K562 (cell line): ENCODE data around the gene CABP4. TPM values are rescaled to one million over a fixed set of nuclear protein-coding genes. Genes with fewer than 3 reads are reported as not detected.

Experiments used
- ATAC-seq: fragments of 200-7000 bp; cut with Tn5 transposase; 3 replicates; pipeline ENCODE4 v1.9.1; 2020; ENCODE audit warnings: moderate library complexity
- BruUV-seq: library from RNA; stranded (reverse); fragments of 400-500 nt; replicated peaks from 2 replicates; lab custom pipeline; 2021; lab: Mats Ljungman, UMichigan
- CTCF ChIA-PET: fragments of 300-600 bp; formaldehyde crosslinking; extraction: SDS; loops from one replicate; lab custom pipeline; 2021; ENCODE audit warnings: low intra/inter-chr PET ratio; lab: Yijun Ruan, JAX
- POLR2A ChIA-PET: fragments of 300-600, 350-650 bp; sonication (Branson Sonifier 250); formaldehyde crosslinking; extraction: SDS; loops from one replicate; lab custom pipeline; 2021; ENCODE audit warnings: antibody characterized with exemption, inconsistent platforms; lab: Yijun Ruan, JAX
- DNase-seq, 4 experiments: peaks; one replicate each; pipeline versions ENCODE4 v3.0.0 to v3.0.0-alpha.2; 2011 to 2018; ENCODE audit warnings: low spot score in 3 of 4, mixed read lengths in 3 of 4; ENCODE audit errors: extremely low read depth in 1 of 4
- FAIRE-seq: peaks from 2 replicates; lab custom pipeline; 2011; peaks lifted over from hg19 to GRCh38; lab: Jason Lieb, UNC
- H2AFZ ChIP-seq: 2 replicates; pipeline ENCODE4 v1.6.0; 2011; ENCODE audit warnings: low read depth, low read length, control low read depth, inconsistent platforms
- H3K27ac ChIP-seq: fragments of 200-600 bp; 3 replicates; pipeline ENCODE4 v1.8.0; 2011; ENCODE audit warnings: low read depth, mild to moderate bottlenecking, control low read depth, inconsistent platforms, low read length, moderate library complexity, mixed read lengths; ENCODE audit errors: extremely low read depth
- H3K27me3 ChIP-seq, 2 experiments: fragments of 300-600 bp in 1 of 2; 2 replicates in 1 of 2; 3 replicates in 1 of 2; pipeline versions ENCODE4 v1.6.0 to v1.8.0; 2011; ENCODE audit warnings: inconsistent platforms in 2 of 2, low read length in 2 of 2, mild to moderate bottlenecking in 1 of 2, mixed read lengths in 1 of 2, moderate library complexity in 1 of 2; ENCODE audit not compliant: control insufficient read depth in 2 of 2, insufficient read depth in 2 of 2
- H3K36me3 ChIP-seq: fragments of 300-600 bp; 3 replicates; pipeline ENCODE4 v1.8.0; 2011; ENCODE audit warnings: mild to moderate bottlenecking, low read length, inconsistent platforms; ENCODE audit not compliant: control insufficient read depth, insufficient read depth
- H3K4me1 ChIP-seq, 2 experiments: fragments of 200-600 bp in 1 of 2; replicated peaks in 1 of 2; 2 replicates in 1 of 2; 3 replicates in 1 of 2; pipeline versions ENCODE4 v1.5.1 to v1.8.0; 2011; ENCODE audit warnings: inconsistent platforms in 2 of 2, low read length in 2 of 2, mild to moderate bottlenecking in 1 of 2, mixed read lengths in 1 of 2, moderate library complexity in 1 of 2; ENCODE audit not compliant: control insufficient read depth in 2 of 2, insufficient read depth in 2 of 2
- H3K4me2 ChIP-seq: 2 replicates; pipeline ENCODE4 v1.6.1; 2011; ENCODE audit warnings: low read length, control low read depth, inconsistent platforms, mixed read lengths; ENCODE audit not compliant: insufficient read depth
- H3K4me3 ChIP-seq: fragments of 200-600 bp; sonication (generic), shearing (Covaris generic); 2 replicates; pipeline ENCODE4 v1.5.1; 2016; ENCODE audit warnings: control low read depth, inconsistent platforms
- H3K79me2 ChIP-seq: fragments of 200-600 bp; 3 replicates; pipeline ENCODE4 v1.8.0; 2011; ENCODE audit warnings: low read length, inconsistent platforms; ENCODE audit not compliant: control insufficient read depth, insufficient read depth
- H3K9ac ChIP-seq, 2 experiments: 2 replicates each; pipeline versions ENCODE4 v1.6.0 to v1.6.1; 2011; ENCODE audit warnings: low read depth in 2 of 2, low read length in 2 of 2, control low read depth in 1 of 2, inconsistent platforms in 1 of 2, mild to moderate bottlenecking in 1 of 2, mixed read lengths in 1 of 2; ENCODE audit not compliant: insufficient read depth in 1 of 2
- H3K9me1 ChIP-seq: one replicate; pipeline ENCODE4 v1.6.0; 2011; ENCODE audit warnings: inconsistent platforms, mild to moderate bottlenecking, low read length, moderate library complexity; ENCODE audit not compliant: control insufficient read depth, insufficient read depth
- H3K9me3 ChIP-seq: replicated peaks from 2 replicates; pipeline ENCODE4 v1.5.1; 2011; ENCODE audit warnings: low read depth, low read length, inconsistent platforms; ENCODE audit not compliant: control insufficient read depth, insufficient read depth
- H4K20me1 ChIP-seq: replicated peaks from 2 replicates; pipeline ENCODE4 v1.6.1; 2011; ENCODE audit warnings: low read length, inconsistent platforms, mixed read lengths; ENCODE audit not compliant: control insufficient read depth, insufficient read depth
- ATF3 ChIP-seq, 2 experiments: fragments of 450-650 bp in 1 of 2; sonication (generic) in 1 of 2; formaldehyde crosslinking in 1 of 2; IDR thresholded peaks in 1 of 2; conservative IDR thresholded peaks in 1 of 2; 2 replicates each; pipeline versions ENCODE4 v1.6.1 to v1.8.1; 2016 to 2023; ENCODE audit warnings: mild to moderate bottlenecking in 2 of 2, moderate library complexity in 2 of 2, inconsistent platforms in 1 of 2, missing genetic modification reagents in 1 of 2
- CC2D1A ChIP-seq: fragments of 450-650 bp; IDR thresholded peaks from 2 replicates; pipeline ENCODE4 v1.6.1; 2017; ENCODE audit warnings: mild to moderate bottlenecking
- CHD1 ChIP-seq: fragments of 200-600 bp; sonication (generic); IDR thresholded peaks from one replicate; pipeline ENCODE4 v1.6.1; 2012; ENCODE audit warnings: mild to moderate bottlenecking, moderate library complexity, low read length, inconsistent platforms
- CREB1 ChIP-seq, 2 experiments: sonication (generic) in 1 of 2; formaldehyde crosslinking in 1 of 2; IDR thresholded peaks; 2 replicates each; pipeline versions ENCODE4 v1.6.1 to v1.8.0; 2012 to 2022; ENCODE audit warnings: inconsistent platforms in 1 of 2, mild to moderate bottlenecking in 1 of 2, missing genetic modification reagents in 1 of 2, moderate library complexity in 1 of 2
- EP300 ChIP-seq: IDR thresholded peaks from 2 replicates; pipeline ENCODE4 v1.6.1; 2012; ENCODE audit warnings: low read length, improper control_type of control experiment
- PHF20 ChIP-seq: fragments of 450-650 bp; IDR thresholded peaks from 2 replicates; pipeline ENCODE4 v1.6.1; 2018; ENCODE audit not compliant: partially characterized antibody
- POLR2G ChIP-seq: fragments of 200-400 bp; formaldehyde crosslinking; IDR thresholded peaks from 2 replicates; pipeline ENCODE4 v1.6.1; 2017; ENCODE audit warnings: low read depth, mild to moderate bottlenecking, antibody characterized with exemption, low read length, moderate library complexity
- PRPF4 ChIP-seq: fragments of 200-400 bp; formaldehyde crosslinking; IDR thresholded peaks from one replicate; pipeline ENCODE4 v1.6.1; 2017; ENCODE audit warnings: low read length, low read depth, mild to moderate bottlenecking; ENCODE audit not compliant: insufficient read depth, poor library complexity, severe bottlenecking
- RHOXF2B ChIP-seq: fragments of 250-450 bp; sonication (Bioruptor Pico); conservative IDR thresholded peaks from 2 replicates; pipeline ENCODE4 v1.5.1; 2021
- SRSF3 ChIP-seq: fragments of 200-400 bp; formaldehyde crosslinking; IDR thresholded peaks from 2 replicates; pipeline ENCODE4 v1.6.1; 2016; ENCODE audit warnings: mild to moderate bottlenecking, low read length, moderate library complexity; ENCODE audit not compliant: insufficient read depth
- ZNF780A ChIP-seq: fragments of 250-450 bp; sonication (Bioruptor Pico); IDR thresholded peaks from 2 replicates; pipeline ENCODE4 v1.5.0; 2021; ENCODE audit warnings: mild to moderate bottlenecking
- WGBS: fragments of 100-300 bp; shearing (Covaris generic); methylation state at CpG from one replicate; pipeline ENCODE4 v1.1.6; 2016; ENCODE audit warnings: low coverage, mixed read lengths; ENCODE audit not compliant: insufficient coverage; ENCODE audit errors: missing lambda C conversion rate; 5-methylcytosine and 5-hydroxymethylcytosine counted together
- in situ Hi-C: fragments of 300-500 bp; cut with MboI; formaldehyde crosslinking; loops from 4 replicates; pipeline ENCODE4 v1.15.0; 2018; ENCODE audit warnings: inconsistent platforms, mixed read lengths
- intact Hi-C: fragments of 100-400 bp; cut with micrococcal nuclease; formaldehyde crosslinking; loops from 2 replicates; pipeline ENCODE4 v1.14.2; 2022
- polyA plus RNA-seq, 8 experiments: library from polyadenylated mRNA; depleted of rRNA in 4 of 8; stranded (reverse) in 5 of 8; unstranded in 3 of 8; fragments of >200 nt; fragmentation: Nextera tagmentation in 2 of 8; fragmentation: Illumina TruSeq in 1 of 8; extraction: Ambion mirVana in 2 of 8; extraction: Trizol in 1 of 8; gene quantifications; 2 replicates each; pipeline versions ENCODE4 v1.2.1 to v1.2.3, GENCODE V29; 2011 to 2014; ENCODE audit warnings: inconsistent platforms in 1 of 8, missing spikeins in 1 of 8
- total RNA-seq, 7 experiments: library from RNA; depleted of rRNA in 6 of 7; stranded (reverse); fragments of >200 nt in 6 of 7; fragmentation: Illumina TruSeq in 2 of 7; extraction: Trizol in 2 of 7; gene quantifications; 2 replicates each; pipeline versions ENCODE4 v1.2.1 to v1.2.3, GENCODE V29; 2011 to 2021; ENCODE audit warnings: low replicate concordance in 1 of 7

The CABP4 gene
- total and polyA plus RNA-seq, 9 of the 15 experiments (the other 6 are each of a cell fraction or from before 2014, with no cell fraction given), result 0.11 TPM; not detected in 8

DNA sequence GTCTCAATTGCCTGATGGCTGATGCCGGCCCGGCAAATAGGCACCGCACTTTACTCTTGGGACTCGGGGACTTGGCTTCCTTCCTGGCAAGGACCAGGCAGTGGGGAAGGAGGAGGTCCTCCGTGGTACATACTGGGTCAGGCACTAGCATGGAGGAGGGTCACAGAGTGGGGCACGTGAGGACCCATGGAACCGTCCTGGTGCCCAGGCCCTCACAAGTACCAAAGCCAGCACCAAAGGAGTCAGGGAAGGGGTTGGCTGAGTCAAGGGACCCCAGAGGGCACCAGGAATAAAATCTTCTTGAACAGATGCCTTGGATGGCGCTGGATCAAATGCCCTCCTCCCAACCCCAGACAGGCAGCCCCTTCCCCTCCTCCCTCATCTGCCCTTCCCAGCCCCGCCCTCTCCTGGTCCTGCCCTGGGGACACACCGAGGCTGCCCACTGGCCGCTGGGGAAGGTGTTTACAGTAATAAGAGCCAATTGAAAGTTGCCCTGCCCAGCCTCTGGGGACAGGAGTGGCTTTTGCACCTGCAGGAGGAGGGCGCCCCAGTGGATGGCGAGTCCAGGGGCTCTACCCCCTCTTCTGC lies 45.3 kb upstream of the CABP4 start:
- FAIRE-seq, result no peak
- H3K4me1 ChIP-seq, result peaks cover 21 to 66% of the 10 kb centered on the region in 2 experiments
- H3K27me3 ChIP-seq, result no peaks in the 10 kb centered on the region
- POLR2A ChIA-PET, result no interaction called here
- no peaks in the 10 kb centered on the region for H3K9me1 ChIP-seq
- 34% methylated on average over 9 of the region's 13 CpGs for WGBS
- in situ Hi-C loops, result no loop called here
- no peaks in the 10 kb centered on the region for H3K36me3 ChIP-seq
- no peaks in the 10 kb centered on the region; the same call in 1 of the 2 replicates for H4K20me1 ChIP-seq
- no peaks in the 10 kb centered on the region for H3K9me3 ChIP-seq
- BruUV-seq, result no TSS peak
- TF ChIP-seq ZNF780A (no peak), POLR2G (0 out of 2 replicates have a peak, but pooled peaks have one; percentile 3)
- TF ChIP-seq, all 486 proteins: peak for 1
- H2AFZ ChIP-seq, result no peak overlapping the region
- ATAC-seq (peak; percentile 22; the same call in 1 of the 3 replicates), DNase-seq (peak in 3 of 4 experiments; percentile 31 to 40 (median 31))
- no peaks in the 10 kb centered on the region for H3K79me2 ChIP-seq
- peak overlapping the region in 1 of 2 experiments; percentile 69; a peak in 2 of 4 replicates for H3K9ac ChIP-seq
- H3K4me3 ChIP-seq, result no peak overlapping the region
- H3K27ac ChIP-seq, result no peak overlapping the region
- intact Hi-C loops, result no loop called here
- H3K4me2 ChIP-seq, result no peak overlapping the region
- CTCF ChIA-PET, result no interaction called here

- Histone ChIP-seq H2AFZ (no peak overlapping the region), H4K20me1 (no peaks in the 10 kb centered on the region; the same call in 1 of the 2 replicates), H3K4me2 (no peak overlapping the region), H3K27me3 (no peaks in the 10 kb centered on the region), H3K9me1 (no peaks in the 10 kb centered on the region), H3K4me1 (peaks cover 21 to 66% of the 10 kb centered on the region in 2 experiments), H3K4me3 (no peak overlapping the region), H3K79me2 (no peaks in the 10 kb centered on the region), H3K36me3 (no peaks in the 10 kb centered on the region), H3K9ac (peak overlapping the region in 1 of 2 experiments; percentile 69; a peak in 2 of 4 replicates), H3K9me3 (no peaks in the 10 kb centered on the region), H3K27ac (no peak overlapping the region)
- CTCF ChIA-PET, result no interaction called here
- intact Hi-C loops, result no loop called here
- WGBS, result 57% methylated on average over 5 of the region's 15 CpGs
- no peak for ATAC-seq
- no peak for TF ChIP-seq EP300
- no peak for TF ChIP-seq CC2D1A
- no peak for TF ChIP-seq RHOXF2B
- TF ChIP-seq SRSF3, result no peak
- TF ChIP-seq CHD1, result no peak
- TF ChIP-seq PHF20, result no peak
- TF ChIP-seq PRPF4, result no peak
- TF ChIP-seq CREB1 (IDR thresholded peaks at IDR 0.05), result no peak
- no peak for TF ChIP-seq CREB1 (CRISPR knock-in tag; IDR thresholded peaks at IDR 0.05)
- TF ChIP-seq ATF3 (IDR thresholded peaks at IDR 0.05), result no peak
- no peak for TF ChIP-seq ATF3 (CRISPR knock-in tag; conservative IDR thresholded peaks at IDR 0.05)
- in situ Hi-C loops, result no loop called here
- FAIRE-seq, result no peak
- no TSS peak for BruUV-seq
- POLR2A ChIA-PET, result no interaction called here
- DNase-seq, result no peak
Measured at GRCh38 chr11:67410369-67410831, 44.8 kb upstream of the CABP4 start.
